ENCODE data around the gene PSMD13.

The PSMD13 gene

GRCh38 chr11:294780-295179 is 58.0 kb downstream of the PSMD13 start:
- Histone ChIP-seq H3K36me3 (ENCODE audit: control insufficient read depth in 2 of 2, insufficient read depth in 2 of 2, low read length in 2 of 2) (no peaks in the 10 kb centered on the region), H3K9ac (ENCODE audit: low read depth in 1 of 2, low read length in 2 of 2) (no peak overlapping the region), H3K27me3 (ENCODE audit: control insufficient read depth in 2 of 2, insufficient read depth in 2 of 2, low read length in 2 of 2) (peaks cover 5 to 6% of the 10 kb centered on the region in 2 donors), H3K4me3 (ENCODE audit: low read length in 2 of 2) (no peak overlapping the region), H3K9me3 (ENCODE audit: control insufficient read depth in 2 of 2, low read length in 2 of 2) (no peaks in the 10 kb centered on the region), H3K4me1 (ENCODE audit: control insufficient read depth in 2 of 2, insufficient read depth in 2 of 2, low read length in 2 of 2) (peaks cover 2% of the 10 kb centered on the region in 2 donors), H3K27ac (ENCODE audit: low read depth in 2 of 2, low read length in 2 of 2) (no peak overlapping the region)

- H3K4me1 ChIP-seq (ENCODE audit: control insufficient read depth in 2 of 2, insufficient read depth in 2 of 2, low read length in 2 of 2) = no peaks in the 10 kb centered on the region
- H3K4me3 ChIP-seq (ENCODE audit: low read length in 2 of 2) = no peak overlapping the region
- peaks cover 9 to 12% of the 10 kb centered on the region in 2 donors for H3K27me3 ChIP-seq (ENCODE audit: control insufficient read depth in 2 of 2, insufficient read depth in 2 of 2, low read length in 2 of 2)
- H3K27ac ChIP-seq (ENCODE audit: low read depth in 2 of 2, low read length in 2 of 2) = no peak overlapping the region
- H3K9ac ChIP-seq (ENCODE audit: low read depth in 1 of 2, low read length in 2 of 2) = no peak overlapping the region
- H3K36me3 ChIP-seq (ENCODE audit: control insufficient read depth in 2 of 2, insufficient read depth in 2 of 2, low read length in 2 of 2) = no peaks in the 10 kb centered on the region
- no peaks in the 10 kb centered on the region for H3K9me3 ChIP-seq (ENCODE audit: control insufficient read depth in 2 of 2, low read length in 2 of 2)
These were observed 58.8 kb downstream of the PSMD13 start for GRCh38 chr11:295351-296170.

- Histone ChIP-seq H3K27ac (ENCODE audit: low read depth in 2 of 2, low read length in 2 of 2) (no peak overlapping the region), H3K9me3 (ENCODE audit: control insufficient read depth in 2 of 2, low read length in 2 of 2) (no peaks in the 10 kb centered on the region), H3K27me3 (ENCODE audit: control insufficient read depth in 2 of 2, insufficient read depth in 2 of 2, low read length in 2 of 2) (peaks cover 9 to 13% of the 10 kb centered on the region in 2 donors), H3K4me3 (ENCODE audit: low read length in 2 of 2) (no peak overlapping the region), H3K4me1 (ENCODE audit: control insufficient read depth in 2 of 2, insufficient read depth in 2 of 2, low read length in 2 of 2) (no peaks in the 10 kb centered on the region), H3K36me3 (ENCODE audit: control insufficient read depth in 2 of 2, insufficient read depth in 2 of 2, low read length in 2 of 2) (no peaks in the 10 kb centered on the region), H3K9ac (ENCODE audit: low read depth in 1 of 2, low read length in 2 of 2) (no peak overlapping the region)
These were observed 59.6 kb downstream of the PSMD13 start for GRCh38 chr11:296171-297050.

GRCh38 chr11:297051-297585 is 60.3 kb downstream of the PSMD13 start:
- H3K27ac ChIP-seq (ENCODE audit: low read depth in 2 of 2, low read length in 2 of 2) = peak overlapping the region in 1 of 2 donors; percentile 4
- no peaks in the 10 kb centered on the region for H3K36me3 ChIP-seq (ENCODE audit: control insufficient read depth in 2 of 2, insufficient read depth in 2 of 2, low read length in 2 of 2)

GRCh38 chr11:297586-298405 is 61.0 kb downstream of the PSMD13 start:
- H3K9me3 ChIP-seq (ENCODE audit: control insufficient read depth in 2 of 2, low read length in 2 of 2) = no peaks in the 10 kb centered on the region
- peaks cover 9 to 13% of the 10 kb centered on the region in 2 donors for H3K27me3 ChIP-seq (ENCODE audit: control insufficient read depth in 2 of 2, insufficient read depth in 2 of 2, low read length in 2 of 2)
- H3K36me3 ChIP-seq (ENCODE audit: control insufficient read depth in 2 of 2, insufficient read depth in 2 of 2, low read length in 2 of 2) = no peaks in the 10 kb centered on the region
- H3K4me1 ChIP-seq (ENCODE audit: control insufficient read depth in 2 of 2, insufficient read depth in 2 of 2, low read length in 2 of 2) = no peaks in the 10 kb centered on the region
- H3K27ac ChIP-seq (ENCODE audit: low read depth in 2 of 2, low read length in 2 of 2) = peak overlapping the region; percentile 4 to 18
- H3K4me3 ChIP-seq (ENCODE audit: low read length in 2 of 2) = no peak overlapping the region
- no peak overlapping the region for H3K9ac ChIP-seq (ENCODE audit: low read depth in 1 of 2, low read length in 2 of 2)

More at GRCh38 chr11:297051-297585, 60.3 kb downstream of the PSMD13 start:
- Histone ChIP-seq H3K27me3 (ENCODE audit: control insufficient read depth in 2 of 2, insufficient read depth in 2 of 2, low read length in 2 of 2) (peaks cover 9 to 13% of the 10 kb centered on the region in 2 donors), H3K9ac (ENCODE audit: low read depth in 1 of 2, low read length in 2 of 2) (no peak overlapping the region), H3K4me3 (ENCODE audit: low read length in 2 of 2) (no peak overlapping the region), H3K9me3 (ENCODE audit: control insufficient read depth in 2 of 2, low read length in 2 of 2) (no peaks in the 10 kb centered on the region), H3K4me1 (ENCODE audit: control insufficient read depth in 2 of 2, insufficient read depth in 2 of 2, low read length in 2 of 2) (no peaks in the 10 kb centered on the region)

- Histone ChIP-seq H3K36me3 (ENCODE audit: control insufficient read depth in 2 of 2, insufficient read depth in 2 of 2, low read length in 2 of 2) (no peaks in the 10 kb centered on the region), H3K4me3 (ENCODE audit: low read length in 2 of 2) (no peak overlapping the region), H3K4me1 (ENCODE audit: control insufficient read depth in 2 of 2, insufficient read depth in 2 of 2, low read length in 2 of 2) (no peaks in the 10 kb centered on the region), H3K27ac (ENCODE audit: low read depth in 2 of 2, low read length in 2 of 2) (no peak overlapping the region), H3K9ac (ENCODE audit: low read depth in 1 of 2, low read length in 2 of 2) (no peak overlapping the region), H3K27me3 (ENCODE audit: control insufficient read depth in 2 of 2, insufficient read depth in 2 of 2, low read length in 2 of 2) (peaks cover 9 to 13% of the 10 kb centered on the region in 2 donors), H3K9me3 (ENCODE audit: control insufficient read depth in 2 of 2, low read length in 2 of 2) (no peaks in the 10 kb centered on the region)
These were observed 61.8 kb downstream of the PSMD13 start for GRCh38 chr11:298406-299065.

GRCh38 chr11:299081-299891 is 62.5 kb downstream of the PSMD13 start, which contains the start of gene IFITM5:
TSS of gene IFITM5 (minus strand) at chr11:299526. CDS start at chr11:299490, 36 bp downstream.
- H3K36me3 ChIP-seq (ENCODE audit: control insufficient read depth in 2 of 2, insufficient read depth in 2 of 2, low read length in 2 of 2) = no peaks in the 10 kb centered on the region
- no peak within 1 kb of the TSS for H3K27ac ChIP-seq (ENCODE audit: low read depth in 2 of 2, low read length in 2 of 2)
- H3K4me3 ChIP-seq (ENCODE audit: low read length in 2 of 2) = no peak within 1 kb of the TSS
- no peak within 1 kb of the TSS for H3K9ac ChIP-seq (ENCODE audit: low read depth in 1 of 2, low read length in 2 of 2)
- no peaks in the 10 kb centered on the region for H3K9me3 ChIP-seq (ENCODE audit: control insufficient read depth in 2 of 2, low read length in 2 of 2)
- no peaks in the 10 kb centered on the region for H3K4me1 ChIP-seq (ENCODE audit: control insufficient read depth in 2 of 2, insufficient read depth in 2 of 2, low read length in 2 of 2)
- peaks cover 9 to 13% of the 10 kb centered on the region in 2 donors for H3K27me3 ChIP-seq (ENCODE audit: control insufficient read depth in 2 of 2, insufficient read depth in 2 of 2, low read length in 2 of 2)

GRCh38 chr11:299951-300735 is 63.4 kb downstream of the PSMD13 start:
- H3K27ac ChIP-seq (ENCODE audit: low read depth in 2 of 2, low read length in 2 of 2) = no peak overlapping the region
- H3K4me1 ChIP-seq (ENCODE audit: control insufficient read depth in 2 of 2, insufficient read depth in 2 of 2, low read length in 2 of 2) = no peaks in the 10 kb centered on the region
- H3K9me3 ChIP-seq (ENCODE audit: control insufficient read depth in 2 of 2, low read length in 2 of 2) = no peaks in the 10 kb centered on the region
- no peak overlapping the region for H3K4me3 ChIP-seq (ENCODE audit: low read length in 2 of 2)
- no peaks in the 10 kb centered on the region for H3K36me3 ChIP-seq (ENCODE audit: control insufficient read depth in 2 of 2, insufficient read depth in 2 of 2, low read length in 2 of 2)
- H3K9ac ChIP-seq (ENCODE audit: low read depth in 1 of 2, low read length in 2 of 2) = no peak overlapping the region
- H3K27me3 ChIP-seq (ENCODE audit: control insufficient read depth in 2 of 2, insufficient read depth in 2 of 2, low read length in 2 of 2) = peaks cover 9 to 13% of the 10 kb centered on the region in 2 donors
